Embryonic facial prominence (tissue), 1 donor: ENCODE measurements around the gene BICRA.
"Not testable (repeated sequence)": the region's sequence is repeated elsewhere in the genome, so short reads cannot be mapped to it uniquely, and the experiment has no call there.

Experiments
- DNase-seq: peaks from one replicate; pipeline ENCODE4 v3.0.0-alpha.2; 2016; ENCODE audit errors: extremely low spot score

Gene BICRA

DNA sequence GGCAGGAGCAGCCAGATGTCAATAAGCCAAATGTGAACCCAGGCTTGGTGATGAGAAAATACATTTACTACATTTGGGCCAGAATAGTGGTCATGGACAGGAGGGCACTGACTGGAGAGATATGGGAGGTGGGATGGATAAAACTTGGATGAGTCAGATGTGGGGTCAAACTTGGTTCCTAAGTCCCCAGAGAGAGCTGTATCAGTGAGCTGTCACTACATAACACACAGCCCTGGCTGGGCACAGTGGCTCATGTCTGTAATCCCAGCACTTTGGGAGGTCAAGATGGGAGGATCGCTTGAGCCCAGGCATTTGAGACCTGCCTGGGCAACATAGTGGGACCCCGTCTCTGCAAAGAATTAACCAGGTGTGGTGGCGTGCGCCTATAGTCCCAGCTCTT lies 52.7 kb downstream of the BICRA start:
- DNase-seq = no peak

DNA sequence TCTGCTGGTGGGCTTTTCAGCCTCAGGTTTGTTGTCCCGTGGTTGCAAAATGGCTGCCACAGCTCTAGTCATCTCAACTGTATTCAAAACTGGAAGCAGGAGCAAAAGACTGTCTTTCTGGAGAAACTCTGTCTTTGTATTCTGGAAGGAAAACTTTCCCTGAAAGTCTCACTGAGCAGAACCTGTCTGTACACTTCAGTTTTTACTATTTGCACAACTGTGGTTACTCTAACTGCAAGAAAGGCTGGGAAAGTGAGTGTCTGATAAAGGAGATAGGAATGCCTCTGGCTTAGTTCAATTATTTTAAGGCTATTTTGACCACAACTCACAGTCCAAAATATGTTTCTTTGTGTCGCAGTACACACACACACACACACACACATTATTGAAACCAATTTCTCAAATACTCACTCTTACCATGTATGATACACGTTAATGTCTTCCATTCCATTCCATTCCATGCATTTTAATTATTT lies 54.5 kb downstream of the BICRA start:
- no peak for DNase-seq

DNA sequence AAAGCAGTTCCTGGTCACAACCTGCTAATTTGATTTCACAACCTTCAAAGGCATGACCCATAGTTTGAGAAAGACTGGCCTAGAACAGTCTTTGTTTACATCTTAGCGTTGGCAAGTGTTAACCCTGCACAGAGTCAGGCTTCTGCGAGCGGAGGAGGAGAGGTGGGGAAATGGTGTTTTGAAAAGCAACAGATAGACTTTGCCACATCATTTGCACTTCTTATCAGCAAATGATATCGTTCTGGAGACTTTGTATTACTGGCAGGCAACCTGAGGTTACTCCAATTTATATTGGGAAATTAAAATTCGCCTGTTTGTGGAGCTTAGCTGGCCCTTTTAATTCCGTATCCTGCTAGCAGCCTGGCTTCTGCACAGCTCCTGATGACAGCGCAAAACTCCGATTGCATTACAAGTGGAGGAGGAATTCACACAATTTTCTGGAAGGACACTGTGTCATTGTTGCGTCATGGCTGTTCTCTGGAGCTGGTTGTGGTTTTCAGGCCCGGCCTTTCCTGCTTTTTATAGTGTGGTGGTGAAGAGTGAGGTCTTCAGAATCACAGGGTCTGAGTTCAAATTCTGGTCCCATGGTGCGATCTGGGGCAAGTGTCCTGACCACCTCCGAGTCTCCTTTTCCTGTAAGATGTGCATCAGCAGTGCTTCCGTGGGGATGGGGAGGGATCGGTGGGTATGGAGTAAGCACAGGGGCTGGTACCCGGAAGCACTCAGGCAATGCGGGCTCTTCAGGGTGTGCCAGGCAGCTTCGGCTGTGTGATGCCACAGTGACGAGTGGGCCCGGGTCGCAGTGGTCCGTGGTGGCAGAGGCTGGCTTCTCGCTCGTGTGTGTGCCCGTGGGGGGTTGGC lies 55.2 kb downstream of the BICRA start:
- DNase-seq = no peak

DNA sequence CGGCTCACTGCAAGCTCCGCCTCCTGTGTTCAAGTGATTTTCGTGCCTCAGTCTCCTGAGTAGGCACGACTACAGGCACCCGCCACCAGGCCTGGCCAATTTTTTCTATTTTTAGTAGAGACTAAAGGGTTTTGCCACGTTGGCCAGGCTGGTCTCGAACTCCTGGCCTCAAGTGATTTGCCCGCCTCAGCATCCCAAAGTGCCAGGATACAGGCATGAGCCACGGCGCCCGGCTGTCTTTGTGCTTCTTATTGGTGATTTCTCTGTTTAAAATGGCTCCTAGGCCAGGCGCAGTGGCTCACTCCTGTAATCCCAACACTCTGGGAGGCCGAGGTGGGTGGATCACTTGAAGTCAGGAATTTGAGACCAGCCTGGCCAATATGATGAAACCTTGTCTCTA lies 59.6 kb downstream of the BICRA start:
- not testable (repeated sequence) for DNase-seq

DNA sequence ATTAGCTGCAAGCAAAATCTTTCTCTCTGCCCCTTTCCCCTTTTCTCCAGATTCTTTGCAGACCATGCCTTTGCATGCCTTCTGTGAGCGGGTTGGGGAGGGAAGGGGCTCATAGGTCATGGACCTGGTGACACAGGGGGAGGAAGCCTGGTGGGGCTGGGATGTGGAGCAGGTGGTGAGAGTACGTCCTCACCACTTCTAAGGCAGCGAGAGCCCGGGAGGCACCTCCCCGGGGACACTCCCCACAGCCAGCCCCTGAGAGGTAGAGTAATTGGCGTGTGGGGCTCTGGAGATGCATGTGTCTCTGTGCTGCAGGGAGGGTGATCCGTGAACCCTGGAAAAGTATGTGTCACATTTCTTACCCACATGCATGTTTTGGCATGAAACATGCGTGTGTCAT lies 61.8 kb downstream of the BICRA start:
- DNase-seq = no peak

DNA sequence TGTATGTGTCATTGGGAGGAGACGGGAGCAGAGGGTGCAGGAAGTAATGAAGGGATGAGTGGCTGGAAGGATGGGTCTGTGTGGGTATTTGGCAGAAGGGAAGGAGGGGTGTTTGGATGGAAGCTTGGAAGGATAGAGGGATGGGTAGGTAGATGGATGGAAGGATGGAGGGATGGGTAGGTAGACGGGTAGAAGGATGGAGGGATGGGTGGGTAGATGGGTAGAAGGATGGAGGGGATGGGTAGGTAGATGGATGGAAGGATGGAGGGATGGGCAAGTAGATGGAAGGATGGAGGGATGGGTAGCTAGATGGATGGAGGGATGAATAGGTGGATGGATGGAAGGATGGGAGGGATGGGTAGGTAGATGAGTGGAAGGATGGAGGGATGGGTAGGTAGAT lies 62.6 kb downstream of the BICRA start:
- no peak for DNase-seq

DNA sequence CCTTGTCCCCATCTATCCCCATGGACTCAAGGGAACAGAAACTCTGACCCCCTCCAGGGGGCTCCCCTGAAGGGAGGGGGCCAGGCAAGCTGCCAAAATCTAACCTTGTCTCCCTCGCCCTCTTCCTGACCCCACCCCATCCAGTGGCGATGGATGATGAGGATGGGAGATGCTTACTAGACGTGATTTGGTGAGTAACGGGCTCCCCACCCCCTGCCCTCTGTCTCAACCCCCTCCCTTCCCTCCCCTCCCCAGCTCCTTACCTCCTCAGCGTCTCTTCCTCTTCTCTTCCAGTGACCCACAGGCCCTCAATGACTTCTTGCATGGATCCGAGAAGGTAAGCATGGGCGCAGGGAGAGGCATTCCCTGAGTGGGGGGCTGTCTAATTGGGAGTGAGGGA lies 64.5 kb downstream of the BICRA start:
- DNase-seq = no peak

DNA sequence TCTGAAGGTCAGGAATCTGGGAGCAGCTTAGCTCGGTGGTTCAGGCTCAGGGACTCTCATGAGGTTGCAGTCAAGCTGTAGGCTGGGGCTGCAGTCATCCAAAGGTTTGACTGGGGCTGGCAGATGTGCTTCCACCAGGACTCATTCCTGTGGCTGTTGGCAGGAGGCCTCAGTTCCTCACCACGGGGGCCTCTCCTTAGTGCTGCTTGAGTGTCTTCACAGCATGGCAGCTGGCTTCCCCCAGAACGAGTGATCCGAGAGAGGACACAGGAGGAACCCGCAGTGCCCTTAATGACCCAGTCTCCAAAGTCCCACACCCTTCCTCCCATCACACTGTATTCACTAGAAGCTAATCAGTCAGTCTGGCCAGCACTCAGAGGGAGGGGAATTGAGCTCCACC lies 65.6 kb downstream of the BICRA start:
- no peak for DNase-seq

DNA sequence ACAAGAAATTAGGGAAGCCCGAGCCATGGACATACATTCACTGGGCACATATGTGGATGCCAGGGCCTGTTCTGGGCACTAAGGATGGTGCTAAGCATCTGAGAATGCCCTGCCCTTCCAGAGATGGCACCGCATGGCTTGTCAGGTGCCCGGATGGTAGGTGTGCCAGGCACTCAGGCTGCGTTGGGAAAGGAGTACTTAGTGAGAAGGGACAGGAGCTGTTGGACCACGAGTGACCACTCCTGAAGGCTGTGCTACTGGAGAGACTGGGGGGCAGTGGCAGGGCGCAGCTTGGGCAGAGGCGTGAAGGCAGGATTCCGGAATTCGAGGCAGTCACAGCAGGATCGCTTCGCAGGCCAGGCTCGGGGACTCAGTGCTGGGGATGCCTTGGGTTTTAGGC lies 66.3 kb downstream of the BICRA start:
- DNase-seq = no peak

DNA sequence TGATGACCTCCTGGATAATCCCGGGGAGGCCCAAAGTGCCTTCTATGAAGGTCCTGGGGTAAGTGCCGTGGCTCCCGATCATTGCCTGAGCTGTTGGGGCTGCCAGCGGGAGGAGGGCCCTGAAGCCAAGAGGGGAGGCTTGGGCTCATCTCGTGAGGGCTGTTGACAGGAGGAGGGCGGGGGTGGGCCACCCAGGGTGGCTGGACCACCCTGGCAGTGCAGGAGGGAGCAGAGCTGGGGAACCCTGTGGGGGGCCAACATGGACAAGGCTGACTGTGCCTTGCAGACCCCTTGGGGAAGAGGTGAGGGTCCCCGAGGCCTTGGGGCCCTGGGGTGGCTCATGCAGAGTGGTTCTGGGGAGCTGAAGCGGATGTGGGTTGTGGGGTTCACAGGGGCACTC lies 66.9 kb downstream of the BICRA start:
- DNase-seq = no peak

DNA sequence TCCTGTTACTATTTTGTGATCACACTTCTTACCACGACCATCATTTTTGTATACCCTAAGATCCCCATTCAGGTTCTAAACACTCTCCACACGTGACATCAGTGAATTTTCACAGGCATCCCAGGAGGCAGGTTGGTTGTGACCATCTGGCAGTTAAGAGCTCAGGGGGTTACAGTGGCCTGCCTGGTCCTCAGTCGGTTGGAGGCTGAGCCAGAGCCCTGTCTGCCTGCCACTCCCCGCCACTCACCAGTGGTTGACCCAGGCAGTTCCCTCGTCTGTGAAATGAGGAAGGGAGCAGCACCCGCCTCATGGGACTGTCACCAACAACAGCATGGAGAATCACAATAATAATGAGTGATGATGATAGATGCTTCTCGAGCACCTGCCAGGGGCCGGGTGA lies 67.9 kb downstream of the BICRA start:
- DNase-seq = no peak

DNA sequence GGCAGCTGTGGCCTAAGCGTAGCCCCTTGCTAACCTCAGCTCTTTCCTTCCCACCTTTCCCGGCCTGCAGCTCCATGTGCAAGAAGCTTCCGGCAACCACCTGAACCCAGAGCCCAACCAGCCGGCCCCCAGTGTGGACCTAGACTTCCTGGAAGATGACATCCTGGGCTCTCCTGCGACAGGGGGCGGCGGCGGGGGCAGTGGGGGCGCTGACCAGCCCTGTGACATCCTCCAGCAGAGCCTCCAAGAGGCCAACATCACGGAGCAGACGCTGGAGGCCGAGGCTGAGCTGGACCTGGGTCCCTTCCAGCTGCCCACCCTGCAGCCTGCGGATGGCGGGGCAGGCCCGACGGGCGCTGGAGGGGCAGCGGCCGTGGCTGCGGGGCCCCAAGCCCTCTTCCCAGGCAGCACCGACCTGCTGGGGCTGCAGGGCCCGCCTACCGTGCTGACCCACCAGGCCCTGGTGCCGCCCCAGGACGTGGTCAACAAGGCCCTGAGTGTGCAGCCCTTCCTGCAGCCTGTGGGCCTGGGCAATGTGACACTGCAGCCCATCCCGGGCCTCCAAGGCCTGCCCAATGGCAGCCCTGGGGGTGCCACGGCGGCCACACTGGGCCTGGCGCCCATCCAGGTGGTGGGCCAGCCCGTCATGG lies 70.4 kb downstream of the BICRA start:
- DNase-seq = no peak

DNA sequence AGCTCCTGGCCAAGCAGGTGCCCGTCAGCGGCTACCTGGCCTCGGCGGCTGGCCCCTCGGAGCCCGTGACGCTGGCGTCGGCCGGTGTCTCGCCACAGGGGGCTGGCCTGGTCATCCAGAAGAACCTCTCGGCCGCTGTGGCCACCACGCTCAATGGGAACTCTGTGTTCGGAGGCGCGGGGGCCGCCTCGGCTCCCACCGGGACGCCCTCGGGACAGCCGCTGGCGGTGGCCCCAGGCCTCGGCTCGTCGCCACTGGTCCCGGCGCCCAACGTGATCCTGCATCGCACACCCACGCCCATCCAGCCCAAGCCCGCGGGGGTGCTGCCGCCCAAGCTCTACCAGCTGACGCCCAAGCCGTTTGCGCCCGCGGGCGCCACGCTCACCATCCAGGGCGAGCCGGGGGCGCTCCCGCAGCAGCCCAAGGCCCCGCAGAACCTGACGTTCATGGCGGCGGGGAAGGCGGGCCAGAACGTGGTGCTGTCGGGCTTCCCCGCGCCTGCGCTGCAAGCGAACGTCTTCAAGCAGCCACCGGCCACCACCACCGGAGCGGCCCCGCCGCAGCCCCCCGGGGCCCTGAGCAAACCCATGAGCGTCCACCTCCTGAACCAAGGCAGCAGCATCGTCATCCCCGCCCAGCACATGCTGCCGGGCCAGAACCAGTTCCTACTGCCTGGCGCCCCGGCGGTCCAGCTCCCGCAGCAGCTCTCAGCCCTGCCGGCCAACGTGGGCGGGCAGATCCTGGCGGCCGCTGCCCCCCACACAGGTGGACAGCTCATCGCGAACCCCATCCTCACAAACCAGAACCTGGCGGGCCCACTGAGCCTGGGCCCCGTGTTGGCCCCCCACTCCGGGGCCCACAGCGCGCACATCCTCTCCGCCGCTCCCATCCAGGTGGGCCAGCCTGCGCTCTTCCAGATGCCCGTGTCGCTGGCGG lies 71.3 kb downstream of the BICRA start:
- DNase-seq = no peak

DNA sequence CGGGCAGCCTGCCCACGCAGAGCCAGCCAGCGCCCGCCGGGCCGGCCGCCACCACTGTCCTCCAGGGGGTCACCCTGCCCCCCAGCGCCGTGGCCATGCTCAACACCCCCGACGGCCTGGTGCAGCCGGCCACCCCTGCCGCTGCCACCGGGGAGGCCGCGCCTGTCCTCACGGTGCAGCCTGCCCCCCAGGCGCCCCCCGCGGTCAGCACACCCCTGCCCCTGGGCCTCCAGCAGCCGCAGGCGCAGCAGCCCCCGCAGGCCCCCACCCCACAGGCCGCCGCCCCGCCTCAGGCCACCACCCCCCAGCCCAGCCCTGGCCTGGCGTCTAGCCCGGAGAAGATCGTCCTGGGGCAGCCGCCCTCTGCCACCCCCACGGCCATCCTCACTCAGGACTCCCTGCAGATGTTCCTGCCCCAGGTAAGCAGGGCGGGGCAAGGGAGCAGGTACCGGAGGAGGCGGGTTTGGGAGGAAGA lies 72.0 kb downstream of the BICRA start:
- DNase-seq = no peak

DNA sequence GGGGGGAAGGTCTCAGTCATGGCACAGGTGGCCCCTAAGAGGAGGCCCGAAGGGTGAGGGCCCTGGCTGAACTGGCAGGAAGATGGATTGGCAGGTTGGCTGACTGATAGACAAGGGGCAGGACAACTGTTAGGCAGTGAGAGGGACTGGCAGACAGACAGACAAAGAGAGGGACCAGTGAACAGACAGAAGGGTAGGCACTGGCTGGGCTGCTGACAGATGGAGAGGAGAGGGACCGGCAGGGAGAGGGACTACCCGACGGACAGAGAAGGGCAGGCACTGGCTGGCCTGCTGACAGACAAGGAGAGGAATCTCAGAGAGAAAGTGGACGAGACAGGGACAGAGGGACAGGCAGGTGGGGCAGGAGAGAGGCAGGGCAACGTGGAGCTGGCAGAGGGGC lies 72.5 kb downstream of the BICRA start:
- DNase-seq = no peak

DNA sequence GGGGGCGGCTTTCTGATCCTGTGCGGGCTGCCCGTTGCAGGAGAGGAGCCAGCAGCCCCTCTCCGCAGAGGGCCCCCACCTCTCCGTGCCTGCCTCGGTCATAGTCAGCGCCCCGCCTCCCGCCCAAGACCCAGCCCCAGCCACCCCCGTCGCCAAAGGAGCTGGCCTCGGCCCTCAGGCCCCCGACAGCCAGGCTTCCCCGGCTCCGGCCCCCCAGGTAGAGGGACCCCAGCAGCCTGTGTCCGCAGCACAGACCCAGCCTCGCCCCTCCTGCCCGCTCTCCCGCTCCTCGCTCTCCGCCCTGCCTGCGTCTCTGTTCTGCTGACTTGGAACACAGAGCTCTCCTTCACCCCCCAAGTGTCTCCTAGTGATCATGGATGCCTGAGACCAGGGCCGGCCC lies 73.0 kb downstream of the BICRA start:
- no peak for DNase-seq

DNA sequence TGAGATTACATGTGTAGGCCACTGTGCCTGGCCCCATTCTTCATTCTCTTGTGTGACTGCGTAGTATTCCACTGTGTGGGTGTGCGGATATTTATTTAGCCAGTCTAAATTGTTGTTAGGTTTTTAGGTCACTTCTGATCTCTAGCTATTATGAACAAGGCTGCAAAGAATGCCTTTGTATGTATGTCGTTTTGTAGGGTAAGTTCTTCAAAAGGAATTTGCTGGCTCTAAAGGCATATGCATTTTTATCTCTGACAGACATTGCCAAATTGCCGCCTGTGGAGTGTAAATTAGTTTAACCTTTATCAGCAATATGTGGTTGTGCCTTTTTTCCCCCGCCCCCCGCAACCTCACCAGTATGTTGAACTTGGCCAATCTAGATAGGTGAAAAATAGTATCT lies 74.0 kb downstream of the BICRA start:
- DNase-seq = no peak

DNA sequence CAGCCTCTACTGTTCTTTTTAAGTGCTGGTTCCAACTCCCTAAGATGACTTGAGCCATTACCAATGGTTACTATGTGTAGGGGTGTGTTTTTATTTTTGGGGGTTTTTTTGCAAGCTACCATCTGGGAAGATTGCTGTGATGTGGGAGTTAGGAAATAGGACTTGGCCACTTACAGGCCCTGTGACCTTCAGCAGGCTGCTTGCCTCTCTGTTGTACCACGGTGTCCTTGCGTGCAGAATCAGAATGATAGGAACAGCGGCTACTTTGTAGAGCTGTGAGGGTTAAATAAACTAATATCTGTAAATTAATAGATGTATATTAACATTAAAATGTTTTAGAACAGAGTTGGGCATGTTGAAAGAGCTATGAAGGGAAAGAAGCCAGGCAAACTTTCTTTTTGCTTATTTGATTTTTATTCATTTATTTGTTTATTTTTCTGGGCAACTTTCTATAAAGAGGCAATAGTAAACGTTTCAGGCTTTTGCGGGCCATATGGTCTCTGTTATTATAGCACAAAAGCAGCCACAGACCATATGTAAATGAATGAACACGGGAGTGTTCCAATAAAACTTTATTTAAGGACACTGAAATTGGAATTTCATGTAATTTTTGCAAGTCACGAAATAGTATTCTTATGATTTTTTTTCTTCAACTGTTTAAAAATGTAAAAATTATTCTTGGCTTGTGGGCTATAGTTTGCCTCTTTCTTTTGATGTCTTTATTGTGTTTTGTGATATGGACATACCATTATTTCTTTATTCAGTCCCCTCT lies 77.9 kb downstream of the BICRA start:
- no peak for DNase-seq

DNA sequence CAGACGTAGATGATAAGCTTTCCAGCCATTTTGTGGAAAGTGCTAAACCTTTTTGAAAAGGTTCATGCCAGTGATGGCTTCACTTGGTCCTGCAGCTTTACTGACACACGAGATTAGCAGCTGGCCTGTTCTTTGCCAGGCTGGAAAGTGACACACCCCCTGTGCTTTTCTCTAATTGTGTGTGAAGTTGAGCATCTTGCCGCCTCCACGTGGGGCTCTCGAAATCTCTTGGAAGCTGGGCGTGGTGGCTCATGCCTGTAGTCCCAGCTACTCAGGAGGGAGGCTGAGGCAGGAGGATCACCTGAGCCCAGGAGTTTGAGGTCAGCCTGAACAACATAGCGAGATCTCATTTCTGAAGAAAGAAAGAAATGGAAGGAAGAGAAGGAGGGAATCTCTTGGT lies 79.0 kb downstream of the BICRA start:
- DNase-seq = no peak

DNA sequence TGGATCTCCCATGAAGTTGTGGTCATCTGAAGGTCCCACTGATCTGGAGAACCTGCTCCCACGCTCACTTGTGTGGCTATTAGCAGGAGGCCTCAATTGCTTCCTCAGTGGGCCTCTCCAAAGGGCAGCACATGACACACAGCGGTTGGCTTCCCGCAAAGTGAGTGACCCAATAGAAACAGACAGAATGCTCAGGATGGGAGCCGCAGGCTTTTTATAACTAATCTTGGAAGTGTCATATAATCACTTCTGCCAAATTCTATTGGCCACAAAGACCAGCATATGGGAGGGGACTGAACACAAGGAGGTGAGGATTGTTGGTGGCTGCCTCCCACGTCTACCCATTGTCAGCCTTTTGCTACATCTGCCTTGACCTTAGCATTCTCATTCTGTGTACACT lies 82.2 kb downstream of the BICRA start:
- no peak for DNase-seq

DNA sequence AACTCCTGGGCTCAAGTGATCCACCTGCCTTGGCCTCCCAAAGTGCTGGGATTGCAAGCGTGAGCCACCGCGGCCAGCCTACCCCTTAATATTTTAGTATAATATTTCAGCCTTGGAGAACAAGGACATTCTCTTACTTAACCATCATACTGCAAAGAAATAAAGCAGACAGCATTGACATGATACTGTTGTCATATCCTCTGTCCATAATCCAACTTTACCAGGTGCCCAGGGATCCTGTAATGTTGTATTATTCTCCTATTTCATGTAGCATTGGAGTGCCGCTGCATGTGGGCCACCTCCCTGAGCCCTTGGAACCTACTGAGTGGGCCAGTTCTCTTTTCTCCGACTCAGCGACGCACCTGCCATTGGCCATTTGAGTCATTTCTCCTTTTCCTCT lies 82.8 kb downstream of the BICRA start:
- no peak for DNase-seq
